Measurements from ENCODE around the gene PPP6R1.

The PPP6R1 gene

DNA sequence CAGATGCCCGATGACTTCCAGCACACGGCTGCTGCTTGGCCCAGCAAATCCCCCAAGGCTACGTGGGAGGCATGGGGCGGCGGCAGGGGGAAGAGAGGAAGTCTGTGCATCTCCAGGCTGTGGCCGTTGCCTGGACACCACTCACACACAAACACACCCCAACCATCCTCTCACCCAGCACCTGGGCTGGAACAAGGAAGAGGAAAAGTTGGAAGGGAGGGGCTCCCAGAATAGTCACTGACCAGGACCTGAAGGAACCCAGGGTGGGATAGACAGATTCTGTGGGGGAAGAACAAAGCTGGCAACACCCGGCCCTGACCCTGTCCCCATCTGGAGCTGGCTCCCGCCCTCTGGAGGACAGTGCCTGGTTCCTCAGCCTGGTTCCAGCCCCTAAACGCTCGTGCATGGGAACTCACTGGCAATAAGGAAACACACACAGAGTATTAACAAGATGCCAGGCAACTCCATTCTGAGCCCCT lies 11.2 kb downstream of the PPP6R1 start:
- Histone ChIP-seq H3K27ac (peak overlapping the region in 1 of 21 experiments; percentile 10), H3K4me3 (no peak overlapping the region)

DNA sequence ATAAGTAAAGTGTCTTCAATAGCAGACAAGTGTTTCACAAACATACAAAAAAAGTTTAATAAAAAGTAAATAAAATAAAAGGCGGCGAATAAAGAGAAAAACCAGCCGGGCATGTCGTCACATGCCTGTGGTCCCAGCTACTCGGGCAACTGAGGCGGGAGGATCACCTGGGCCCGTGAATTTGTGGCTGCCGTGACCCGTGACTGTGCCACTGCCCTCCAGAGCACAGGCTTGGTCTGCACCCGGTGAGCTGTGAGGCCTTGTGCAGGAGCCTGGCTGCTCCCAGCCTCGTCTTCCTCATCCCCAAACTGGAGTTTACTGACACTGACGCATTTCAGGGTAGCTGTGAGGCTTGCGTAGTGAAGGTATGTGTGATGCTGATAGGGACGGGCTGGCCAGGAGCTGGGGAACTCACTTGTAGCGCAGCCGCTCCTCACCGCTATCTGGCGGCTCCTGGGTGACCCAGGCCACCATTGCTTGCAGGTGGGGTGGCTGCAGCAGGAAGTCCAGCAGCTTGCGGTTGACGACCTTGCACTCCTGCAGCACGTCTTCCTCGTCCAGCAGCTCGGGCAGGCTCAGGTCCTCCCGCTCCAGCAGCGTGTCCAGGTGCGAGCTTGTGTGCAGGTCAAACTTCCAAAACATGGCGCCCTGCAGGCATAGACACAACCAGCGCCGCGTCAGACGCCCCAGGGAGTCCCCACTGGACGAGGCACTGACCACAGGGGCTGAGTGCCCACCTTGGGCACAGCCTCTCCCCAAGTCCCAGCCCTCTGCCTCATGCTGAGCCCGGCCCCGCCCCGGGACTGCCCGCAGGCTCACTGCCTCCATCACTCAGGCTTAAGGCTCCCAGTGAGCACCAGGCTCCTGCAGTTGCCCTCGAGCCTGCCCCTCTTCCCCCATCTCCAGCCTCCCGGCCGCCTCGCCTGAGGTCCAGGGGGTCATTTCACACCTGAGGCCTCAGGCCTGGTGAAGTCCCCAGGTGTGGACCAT lies 12.1 kb downstream of the PPP6R1 start:
- peak overlapping the region in 1 of 21 experiments; percentile 32 for H3K27ac ChIP-seq

DNA sequence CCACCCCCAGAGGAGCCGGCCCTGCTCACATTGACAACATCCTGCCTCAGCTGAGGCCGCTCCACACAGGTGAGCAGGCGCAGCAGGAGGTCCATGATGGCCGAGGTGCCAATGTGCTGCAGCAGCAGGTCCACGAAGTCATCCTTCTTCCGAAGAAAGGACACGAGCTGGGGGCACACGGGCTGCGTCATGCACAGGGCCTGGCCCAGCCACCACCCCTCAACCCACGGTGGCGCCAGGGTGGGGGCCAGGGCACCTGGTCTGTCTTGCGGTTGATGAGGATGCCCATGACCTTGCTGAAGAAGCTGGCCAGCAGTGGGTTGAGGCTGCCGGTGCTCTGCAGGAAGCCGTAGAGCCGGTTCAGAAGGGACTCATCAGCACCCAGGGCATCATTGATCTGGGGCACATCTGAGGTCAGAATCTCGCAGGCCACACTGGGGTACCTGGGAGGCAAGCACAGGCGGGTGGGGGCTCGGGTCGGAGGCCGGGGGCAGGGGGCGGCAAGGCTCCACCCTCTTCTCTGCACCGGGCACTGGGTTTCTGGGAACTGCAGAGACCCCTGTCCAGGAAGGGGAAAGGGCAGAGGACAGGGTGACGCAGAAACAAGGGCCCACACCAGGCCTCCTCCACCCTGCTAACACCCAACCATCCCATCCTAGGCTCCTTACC lies 13.4 kb downstream of the PPP6R1 start:
- H3K4me3 ChIP-seq = no peak overlapping the region
- H3K27ac ChIP-seq = no peak overlapping the region

More for the DNA sequence above, 12.1 kb downstream of the PPP6R1 start:
- no peak overlapping the region for H3K4me3 ChIP-seq

DNA sequence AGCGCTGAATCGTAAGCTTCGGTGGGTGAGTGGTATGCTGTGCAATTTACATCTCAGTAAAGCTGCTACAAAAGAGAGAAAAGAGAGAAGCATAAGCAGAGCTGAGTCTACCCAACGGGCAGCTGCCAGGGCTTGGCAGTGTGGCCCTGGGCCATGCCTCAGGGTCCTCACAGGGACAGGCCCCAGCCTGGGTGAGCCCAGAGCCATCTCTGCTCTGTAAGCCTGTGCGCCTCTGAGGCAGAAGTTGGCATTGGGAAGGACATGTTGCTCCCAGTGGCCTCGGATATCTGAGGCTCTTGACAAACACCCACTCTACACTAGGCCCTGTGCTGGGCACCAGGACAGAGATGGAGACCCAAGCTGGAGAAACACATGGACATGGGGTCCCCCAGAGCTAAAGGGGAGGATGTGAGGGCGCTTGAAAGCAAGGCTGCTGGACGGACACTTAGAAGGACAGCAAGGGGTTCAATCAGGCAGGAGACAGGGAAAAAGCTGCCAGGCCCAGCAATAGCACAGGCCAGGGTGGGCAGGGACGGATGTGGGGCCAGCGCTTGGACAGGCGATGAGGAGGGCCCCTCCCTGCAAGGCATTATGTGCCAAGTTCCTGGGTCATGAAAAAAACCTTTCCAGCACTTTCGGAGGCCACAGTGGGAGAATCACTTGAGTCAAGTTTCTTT lies 14.7 kb downstream of the PPP6R1 start:
- Histone ChIP-seq H3K4me3 (no peak overlapping the region), H3K27ac (no peak overlapping the region)

DNA sequence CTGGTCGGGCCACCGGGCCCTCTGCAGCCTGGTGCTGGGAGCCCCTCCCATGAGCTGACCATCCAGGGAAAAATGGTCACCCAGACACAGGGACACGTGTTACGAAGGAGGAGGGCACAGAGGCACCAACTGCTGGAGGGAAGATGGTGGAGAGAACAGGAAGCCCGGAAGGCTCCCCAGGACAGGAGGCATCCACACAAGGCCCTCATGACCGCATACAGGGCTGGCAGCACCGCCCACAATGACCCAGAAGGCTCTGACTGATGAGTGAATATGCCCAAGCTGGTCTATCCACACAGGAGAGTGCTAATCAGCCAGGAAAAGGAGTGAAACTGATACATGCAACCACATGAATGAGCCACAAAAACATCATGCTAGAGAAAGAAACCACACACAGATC lies 16.3 kb downstream of the PPP6R1 start:
- Histone ChIP-seq H3K27ac (no peak overlapping the region), H3K4me3 (no peak overlapping the region)

DNA sequence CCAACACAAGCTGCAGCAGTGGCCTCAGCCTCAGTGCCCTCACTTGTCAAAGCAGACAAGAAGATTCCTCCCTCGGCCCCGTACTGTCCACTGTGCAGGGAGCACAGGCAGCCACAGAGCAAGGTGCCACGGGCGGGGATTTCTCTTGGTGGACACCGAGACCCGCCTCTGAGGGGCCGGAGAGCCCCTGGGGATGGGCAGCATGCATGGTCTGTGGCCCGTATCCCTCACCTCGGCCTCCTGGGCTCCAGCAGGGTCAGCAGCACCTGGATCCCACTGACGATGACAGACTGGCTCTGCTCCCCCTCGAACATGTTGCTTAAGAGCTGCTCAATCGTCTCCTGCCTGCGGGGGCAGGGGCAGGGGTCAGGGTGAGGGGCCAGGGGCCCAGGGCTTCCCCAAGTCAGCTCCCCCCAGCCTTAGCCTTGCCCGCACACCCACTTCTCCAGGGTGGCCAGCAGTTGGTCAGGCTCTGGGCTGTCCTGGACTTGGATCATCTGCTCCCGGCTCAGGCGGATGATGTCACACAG lies 16.8 kb downstream of the PPP6R1 start:
- Histone ChIP-seq H3K27ac (no peak overlapping the region), H3K4me3 (no peak overlapping the region)

DNA sequence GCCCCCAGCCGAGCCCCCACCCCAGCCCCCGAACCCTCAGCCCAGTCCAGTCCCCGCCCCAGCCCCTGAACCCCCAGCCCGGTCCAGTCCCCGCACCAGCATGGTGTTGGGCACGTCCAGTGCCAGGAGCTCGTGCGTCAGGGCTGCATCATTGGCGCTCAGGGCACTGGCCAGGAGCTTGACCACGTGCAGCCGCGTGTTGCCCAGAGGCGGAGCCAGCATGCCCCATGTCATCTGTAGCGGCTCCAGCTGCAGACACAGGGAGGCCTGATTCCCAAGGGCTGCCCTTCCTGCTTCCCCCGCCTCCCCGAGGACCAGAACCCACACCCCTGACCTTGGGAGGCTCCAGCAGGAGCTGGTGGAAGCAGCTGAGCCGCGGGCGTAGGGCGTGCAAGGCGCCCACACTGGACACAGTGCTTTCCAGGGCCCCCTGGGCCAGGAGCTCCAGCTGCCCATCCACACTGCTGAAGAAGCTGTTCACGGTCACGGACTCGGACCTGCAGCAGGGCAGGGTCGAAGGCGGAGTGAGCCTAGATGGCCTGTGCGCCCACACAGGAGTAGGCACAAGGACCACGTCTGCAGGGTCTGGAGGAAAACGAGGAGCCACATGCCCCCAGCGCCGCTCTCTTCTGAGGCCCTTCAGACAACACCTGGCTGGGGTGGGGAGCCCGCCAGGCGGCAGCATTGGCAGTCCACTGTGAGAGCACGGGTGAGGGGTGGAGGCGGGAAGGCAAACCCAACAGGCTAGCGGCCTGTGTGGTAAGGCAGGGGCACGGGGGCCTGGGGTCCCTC lies 17.5 kb downstream of the PPP6R1 start:
- Histone ChIP-seq H3K4me3 (no peak overlapping the region), H3K27ac (no peak overlapping the region)

DNA sequence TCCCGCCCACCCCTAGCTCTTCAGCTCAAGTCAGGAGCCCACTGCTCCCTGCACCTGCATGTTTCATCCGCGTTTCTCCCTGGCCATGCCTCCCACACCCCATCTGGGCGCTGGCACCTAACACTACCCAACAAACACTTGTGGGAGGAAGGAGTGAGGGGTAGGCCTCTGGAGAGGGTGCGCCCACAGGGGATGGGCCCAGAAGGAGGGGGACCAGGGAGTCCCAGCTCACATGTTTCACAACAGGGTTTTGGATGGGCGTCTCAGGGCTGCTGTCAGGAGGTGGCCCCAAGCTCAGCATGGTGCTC lies 18.1 kb downstream of the PPP6R1 start:
- Histone ChIP-seq H3K27ac (no peak overlapping the region), H3K4me3 (no peak overlapping the region)

DNA sequence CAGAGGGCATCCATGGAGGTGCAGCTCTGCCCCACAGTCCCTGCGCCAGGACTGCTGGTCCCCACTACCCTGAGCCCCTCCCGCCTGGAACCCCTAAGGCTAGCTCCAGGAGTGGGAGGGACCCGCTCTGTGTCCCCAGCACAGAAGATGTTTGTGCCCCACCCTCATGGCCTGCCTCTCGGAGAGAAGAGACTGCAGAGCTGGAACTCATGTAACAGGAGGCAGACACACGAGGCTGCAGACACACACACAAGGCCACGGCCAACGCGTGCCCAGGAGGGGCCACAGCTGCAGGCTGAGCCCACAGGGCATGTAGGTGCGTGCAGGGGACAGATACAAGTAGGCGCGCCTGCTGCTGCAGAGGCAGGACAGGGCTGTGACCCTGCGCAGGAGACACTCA lies 19.8 kb downstream of the PPP6R1 start:
- H3K4me3 ChIP-seq = no peak overlapping the region
- no peak overlapping the region for H3K27ac ChIP-seq

DNA sequence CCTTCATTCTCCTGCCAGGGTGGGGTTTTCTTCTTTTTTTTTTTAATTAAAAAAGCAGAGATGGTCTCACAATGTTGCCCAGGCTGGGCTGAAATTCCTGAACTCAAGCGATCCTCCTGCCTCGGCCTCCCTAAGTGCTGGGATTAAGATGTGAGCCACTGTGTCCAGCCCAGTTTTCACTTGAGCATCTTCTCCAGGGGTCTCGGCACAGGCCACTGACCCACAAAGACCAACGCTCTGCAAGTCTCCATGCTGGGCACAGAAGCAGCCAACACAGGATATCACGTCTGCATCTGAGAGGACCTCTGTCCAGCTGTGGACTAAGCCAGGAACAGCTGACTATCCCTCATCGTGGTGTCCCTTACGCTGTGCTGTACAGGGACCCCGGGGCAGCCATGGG lies 20.8 kb downstream of the PPP6R1 start:
- H3K27ac ChIP-seq = no peak overlapping the region
- H3K4me3 ChIP-seq = no peak overlapping the region

DNA sequence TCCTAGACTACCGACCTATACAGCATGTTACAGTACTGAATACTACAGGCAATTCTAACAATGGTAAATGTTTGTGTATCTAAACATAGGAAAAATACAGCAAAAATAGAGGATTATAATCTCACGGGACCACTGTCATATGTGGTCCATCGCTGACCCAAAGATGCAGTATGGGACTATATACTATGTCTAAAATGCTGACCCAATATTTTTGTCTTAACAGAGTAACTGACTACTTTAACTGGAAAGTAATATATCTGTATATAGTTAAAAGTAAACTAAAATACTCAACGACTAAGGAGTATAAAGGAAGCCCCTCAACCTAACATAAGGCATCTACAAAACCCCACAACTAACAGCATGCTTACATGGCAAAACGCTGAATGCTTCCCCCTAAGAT lies 25.8 kb downstream of the PPP6R1 start:
- Histone ChIP-seq H3K27ac (no peak overlapping the region), H3K4me3 (no peak overlapping the region)

DNA sequence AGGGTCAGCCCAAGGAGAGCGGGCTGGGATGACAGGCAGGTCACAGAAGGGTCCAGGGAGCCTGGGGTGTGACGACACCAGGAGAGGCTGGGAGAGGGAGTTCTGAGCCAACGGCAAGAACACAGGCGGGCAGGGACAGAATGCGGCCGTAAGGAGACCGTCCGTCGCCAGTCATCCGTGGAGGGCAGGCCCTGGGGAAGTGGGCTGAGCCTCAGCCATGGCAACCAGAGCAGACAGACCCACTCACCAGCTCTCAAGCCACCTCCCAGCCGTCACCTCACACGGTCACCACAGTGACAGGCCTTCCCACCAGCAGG lies 26.6 kb downstream of the PPP6R1 start:
- no peak overlapping the region for H3K27ac ChIP-seq
- H3K4me3 ChIP-seq = no peak overlapping the region

DNA sequence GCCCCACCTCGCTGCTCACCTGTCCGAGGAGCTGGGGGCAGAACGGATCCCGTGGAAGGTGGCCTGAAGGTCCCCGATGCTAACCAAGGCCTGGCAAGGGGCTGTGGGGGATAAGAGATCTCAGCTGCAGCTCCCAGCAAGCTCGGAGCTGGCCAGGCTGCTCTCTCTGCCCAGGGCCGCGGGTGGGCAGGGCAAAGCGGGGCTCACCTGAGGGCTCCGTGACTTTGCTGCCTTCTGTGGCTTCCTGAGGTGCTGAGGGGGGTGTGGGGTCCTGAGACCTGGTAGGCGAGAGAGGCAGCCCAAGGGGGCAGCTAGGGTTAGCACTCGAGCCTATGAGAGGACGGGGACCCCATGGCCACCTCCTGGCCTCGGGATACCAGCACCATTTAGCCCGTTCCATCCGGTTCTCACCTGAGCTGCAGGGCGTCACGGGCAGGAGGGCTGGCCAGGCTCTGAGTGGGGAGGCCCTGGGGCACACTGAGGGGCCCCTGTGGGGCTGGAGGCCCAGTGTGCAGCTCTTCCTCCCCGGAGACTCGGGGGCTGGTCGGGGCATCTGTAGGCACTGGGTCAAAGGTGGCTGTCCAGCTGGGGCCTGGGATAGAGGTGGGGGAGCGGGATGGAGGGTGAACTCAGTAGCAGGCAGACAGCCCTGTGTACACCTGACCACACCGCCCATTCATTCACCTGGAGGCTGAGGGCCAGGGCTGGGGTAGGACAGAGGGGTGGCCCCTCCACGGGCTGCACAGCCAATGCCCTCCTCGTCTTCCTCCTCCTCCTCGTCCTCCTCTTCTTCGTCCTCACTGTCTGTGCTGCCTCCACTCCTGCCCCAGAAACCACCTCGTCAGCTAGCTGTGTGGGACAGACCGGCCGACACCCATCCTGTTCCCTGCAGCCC lies 27.2 kb downstream of the PPP6R1 start:
- Histone ChIP-seq H3K4me3 (no peak overlapping the region), H3K27ac (no peak overlapping the region)

DNA sequence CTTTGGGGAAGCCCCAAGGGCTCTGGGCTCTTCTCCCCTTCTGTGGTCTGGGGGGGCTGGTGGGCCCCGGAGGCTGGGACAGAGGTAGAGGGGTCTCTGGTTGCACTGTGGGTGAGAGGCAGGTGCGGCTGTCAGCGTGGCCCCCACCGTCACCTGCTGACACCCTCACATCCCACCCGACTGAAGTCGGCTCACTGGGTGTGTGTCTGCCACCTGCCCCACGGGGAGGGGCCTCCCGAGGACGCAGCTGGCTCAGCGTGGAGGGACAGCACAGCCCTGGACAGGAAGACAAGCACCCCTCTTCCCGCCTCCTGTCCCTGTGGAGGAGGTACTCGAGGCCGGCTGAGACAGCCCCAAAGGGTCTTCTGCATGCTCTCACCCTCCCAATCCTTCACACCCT lies 28.0 kb downstream of the PPP6R1 start:
- no peak overlapping the region for H3K4me3 ChIP-seq

DNA sequence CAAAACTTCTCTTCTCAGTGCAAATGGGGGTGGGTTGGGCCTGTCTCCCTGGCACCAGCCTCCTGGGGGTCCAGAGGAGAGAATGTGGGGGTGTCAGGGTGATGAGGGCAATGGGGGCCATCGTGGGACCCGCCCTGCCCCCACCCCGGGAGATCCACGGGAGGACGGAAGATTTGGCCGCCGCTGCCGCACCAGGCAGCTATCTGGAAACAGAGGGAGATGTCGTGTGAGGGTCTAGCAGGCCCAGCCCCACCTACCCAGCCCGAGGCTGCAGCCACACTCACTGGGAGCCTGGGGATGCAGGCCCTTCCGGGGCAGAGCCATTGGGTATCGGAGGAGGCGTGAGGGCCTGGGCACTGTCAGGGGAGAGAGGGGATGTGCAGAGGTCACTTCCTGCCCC lies 28.5 kb downstream of the PPP6R1 start:
- Histone ChIP-seq H3K27ac (no peak overlapping the region), H3K4me3 (no peak overlapping the region)

More for the DNA sequence above, 28.0 kb downstream of the PPP6R1 start:
- H3K27ac ChIP-seq = no peak overlapping the region

DNA sequence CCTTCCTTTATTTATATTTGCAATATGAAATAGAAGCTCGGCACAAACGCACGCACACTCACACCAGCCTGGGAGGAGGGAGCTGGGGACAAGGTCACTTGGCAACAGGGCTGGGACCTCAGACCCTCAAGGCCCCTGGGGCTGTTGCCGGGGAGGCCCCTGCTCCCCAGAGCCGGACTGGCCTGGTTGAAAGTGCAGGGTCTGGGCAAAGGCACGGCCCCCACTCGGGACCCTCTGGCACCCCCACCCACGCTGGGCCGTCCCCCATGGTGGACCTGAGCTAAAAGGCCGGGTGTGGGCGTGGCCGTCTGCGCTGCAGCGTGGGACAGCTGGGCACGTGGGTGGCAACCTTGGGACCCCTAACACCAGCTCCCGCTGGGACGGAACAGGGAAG lies 29.0 kb downstream of the PPP6R1 start:
- H3K27ac ChIP-seq = no peak overlapping the region
- H3K4me3 ChIP-seq = no peak overlapping the region

DNA sequence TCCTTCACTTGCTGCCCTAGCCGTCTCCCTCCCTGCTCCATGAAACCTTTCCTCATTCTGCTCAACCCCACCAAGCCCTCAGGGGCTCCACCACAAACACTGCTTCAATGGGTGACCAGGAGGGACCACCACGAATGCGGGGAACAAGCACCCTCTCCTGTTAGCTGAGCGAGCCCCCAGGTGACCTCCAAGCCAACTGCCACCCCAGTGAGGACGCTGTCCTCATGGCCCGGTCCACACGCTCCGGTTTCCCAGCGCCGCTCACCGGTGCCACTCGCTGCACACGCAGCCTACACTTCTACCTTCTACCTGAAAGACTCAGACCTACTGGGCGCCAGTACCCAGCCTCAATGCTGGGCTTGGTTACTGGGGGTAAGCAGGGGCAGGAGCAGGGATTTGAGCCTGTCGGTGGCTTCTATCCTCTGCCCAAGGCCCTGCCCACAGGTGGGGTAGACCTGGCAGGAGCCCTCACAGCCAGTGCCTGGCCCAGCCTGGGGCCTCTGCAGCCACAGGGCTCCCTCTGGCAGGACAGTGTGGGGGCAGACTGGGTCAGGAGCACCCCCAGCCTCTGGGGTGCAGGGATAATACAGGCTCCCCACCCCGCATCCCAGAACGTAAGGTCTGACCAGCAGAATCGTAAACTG lies 29.6 kb downstream of the PPP6R1 start:
- no peak overlapping the region for H3K4me3 ChIP-seq

DNA sequence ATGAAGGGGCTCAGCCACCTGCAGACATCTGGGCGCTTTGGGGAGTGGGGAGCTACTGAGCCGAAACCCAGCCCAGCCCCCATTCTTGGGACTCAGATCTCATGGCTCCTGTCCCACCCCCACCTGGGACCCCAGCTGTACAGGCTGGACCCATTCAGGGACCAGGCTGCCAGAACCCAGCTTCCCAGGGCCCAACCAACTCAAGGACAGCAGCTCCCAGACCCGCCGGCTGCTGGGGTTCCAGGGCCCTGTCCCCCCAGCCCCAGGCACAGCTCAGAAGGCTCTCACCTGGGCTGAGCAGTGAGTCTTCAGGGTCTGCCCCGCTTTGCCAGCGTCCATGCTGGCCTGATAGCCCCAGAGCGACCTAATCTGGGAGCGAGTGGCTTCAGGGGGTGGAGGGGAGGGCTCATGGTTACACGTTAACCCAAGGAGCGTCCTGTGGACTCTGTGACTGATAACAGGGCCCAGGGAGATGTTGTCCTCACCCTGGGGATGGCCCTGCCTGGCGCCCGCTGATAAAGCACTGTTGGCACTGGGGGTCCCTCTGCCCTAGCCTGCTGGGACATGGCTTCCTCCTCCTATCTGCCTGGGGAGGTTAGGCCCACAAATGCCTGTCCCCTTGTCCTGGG lies 30.3 kb downstream of the PPP6R1 start, which contains the start of gene TMEM86B:
Gene TMEM86B (minus strand): TSS at position 361 of the 629 bp plus-strand sequence. CDS start 22 bp downstream, at position 339.
- Histone ChIP-seq H3K27ac (no peak within 1 kb of the TSS), H3K4me3 (no peak within 1 kb of the TSS)

More for the DNA sequence above, 29.6 kb downstream of the PPP6R1 start:
- H3K27ac ChIP-seq = no peak overlapping the region

Measured in skin epidermis (tissue), 12 donors.